ENCODE data around the gene ZDHHC18.
"Not testable (repeated sequence)": the region's sequence is repeated elsewhere in the genome, so short reads cannot be mapped to it uniquely, and the experiment has no call there.

Gene ZDHHC18

DNA sequence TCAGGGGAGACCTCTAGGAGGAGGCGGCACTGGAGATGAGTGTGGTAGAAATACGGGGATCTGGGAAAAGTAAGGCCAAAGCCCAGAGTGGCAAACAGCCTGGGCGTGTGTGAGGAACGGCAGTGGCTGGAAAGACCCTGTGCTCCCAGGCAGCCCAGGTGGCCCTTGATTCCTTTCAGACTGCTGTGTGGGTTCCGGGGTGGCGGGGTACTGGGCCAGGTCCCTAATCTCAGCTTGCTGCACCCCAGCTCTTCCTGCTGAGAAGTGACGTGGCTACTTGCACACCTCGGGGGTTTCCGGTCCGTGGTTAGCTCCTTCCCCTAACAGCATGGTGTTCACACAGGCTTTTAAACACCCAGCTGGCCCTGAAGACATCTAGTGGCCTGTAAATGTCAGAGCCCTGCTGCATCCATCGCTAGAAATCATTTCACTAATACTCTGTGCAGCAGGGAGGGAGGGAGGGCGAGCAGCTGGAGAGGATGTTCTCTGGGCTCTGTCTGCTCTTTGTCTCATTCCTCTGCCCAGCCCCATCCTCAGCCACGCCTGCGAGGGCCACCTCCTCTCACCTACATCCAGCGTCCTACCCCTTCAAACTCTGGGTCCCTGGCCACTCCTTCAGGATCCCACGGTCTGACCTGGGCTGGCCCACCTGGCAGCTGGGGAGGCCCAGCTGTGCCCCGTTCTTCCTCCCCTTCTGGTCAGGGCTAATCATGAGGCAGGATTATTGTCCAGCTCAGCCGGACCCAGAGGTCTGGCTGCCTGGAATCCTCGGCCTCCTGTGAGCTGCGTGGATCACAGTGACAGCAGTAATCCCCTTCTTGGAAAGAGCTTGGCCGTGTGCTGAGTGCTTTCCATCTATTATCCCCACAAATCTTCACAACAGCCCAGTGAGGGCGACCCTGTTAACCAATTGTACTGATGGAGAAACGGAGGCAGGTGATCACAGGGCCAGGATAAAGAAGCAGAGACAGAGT, 7.2 kb downstream of the ZDHHC18 start:
- TF ChIP-seq, protein P1, sequence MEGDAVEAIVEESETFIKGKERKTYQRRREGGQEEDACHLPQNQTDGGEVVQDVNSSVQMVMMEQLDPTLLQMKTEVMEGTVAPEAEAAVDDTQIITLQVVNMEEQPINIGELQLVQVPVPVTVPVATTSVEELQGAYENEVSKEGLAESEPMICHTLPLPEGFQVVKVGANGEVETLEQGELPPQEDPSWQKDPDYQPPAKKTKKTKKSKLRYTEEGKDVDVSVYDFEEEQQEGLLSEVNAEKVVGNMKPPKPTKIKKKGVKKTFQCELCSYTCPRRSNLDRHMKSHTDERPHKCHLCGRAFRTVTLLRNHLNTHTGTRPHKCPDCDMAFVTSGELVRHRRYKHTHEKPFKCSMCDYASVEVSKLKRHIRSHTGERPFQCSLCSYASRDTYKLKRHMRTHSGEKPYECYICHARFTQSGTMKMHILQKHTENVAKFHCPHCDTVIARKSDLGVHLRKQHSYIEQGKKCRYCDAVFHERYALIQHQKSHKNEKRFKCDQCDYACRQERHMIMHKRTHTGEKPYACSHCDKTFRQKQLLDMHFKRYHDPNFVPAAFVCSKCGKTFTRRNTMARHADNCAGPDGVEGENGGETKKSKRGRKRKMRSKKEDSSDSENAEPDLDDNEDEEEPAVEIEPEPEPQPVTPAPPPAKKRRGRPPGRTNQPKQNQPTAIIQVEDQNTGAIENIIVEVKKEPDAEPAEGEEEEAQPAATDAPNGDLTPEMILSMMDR (conservative IDR thresholded peaks at IDR 0.05; ENCODE audit: low read depth, low read length) = no peak
- no peak overlapping the region for H3K4me3 ChIP-seq (ENCODE audit: low read length)
- DNase-seq (ENCODE audit: low read depth) = peak; percentile 39

DNA sequence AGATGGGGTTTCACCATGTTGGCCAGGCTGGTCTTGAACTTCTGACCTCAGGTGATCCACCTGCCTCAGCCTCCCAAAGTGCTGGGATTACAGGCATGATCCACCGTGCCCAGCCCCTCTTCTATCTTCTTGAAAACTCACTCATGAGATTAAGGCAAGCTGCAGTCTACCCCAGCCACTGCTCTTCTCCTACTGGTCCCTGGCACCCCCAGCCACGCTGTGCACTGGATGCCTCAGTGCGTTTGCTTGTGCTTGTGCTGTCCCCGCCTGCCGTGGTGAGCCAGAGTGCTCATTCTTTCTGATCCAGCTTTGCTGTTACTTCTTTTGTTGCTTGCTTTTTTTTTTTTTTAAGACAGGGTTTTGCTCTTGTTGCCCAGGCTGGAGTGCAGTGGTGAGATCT, 11.2 kb downstream of the ZDHHC18 start:
- not testable (repeated sequence) for H3K4me3 ChIP-seq (ENCODE audit: low read length); DNase-seq (ENCODE audit: low read depth)

DNA sequence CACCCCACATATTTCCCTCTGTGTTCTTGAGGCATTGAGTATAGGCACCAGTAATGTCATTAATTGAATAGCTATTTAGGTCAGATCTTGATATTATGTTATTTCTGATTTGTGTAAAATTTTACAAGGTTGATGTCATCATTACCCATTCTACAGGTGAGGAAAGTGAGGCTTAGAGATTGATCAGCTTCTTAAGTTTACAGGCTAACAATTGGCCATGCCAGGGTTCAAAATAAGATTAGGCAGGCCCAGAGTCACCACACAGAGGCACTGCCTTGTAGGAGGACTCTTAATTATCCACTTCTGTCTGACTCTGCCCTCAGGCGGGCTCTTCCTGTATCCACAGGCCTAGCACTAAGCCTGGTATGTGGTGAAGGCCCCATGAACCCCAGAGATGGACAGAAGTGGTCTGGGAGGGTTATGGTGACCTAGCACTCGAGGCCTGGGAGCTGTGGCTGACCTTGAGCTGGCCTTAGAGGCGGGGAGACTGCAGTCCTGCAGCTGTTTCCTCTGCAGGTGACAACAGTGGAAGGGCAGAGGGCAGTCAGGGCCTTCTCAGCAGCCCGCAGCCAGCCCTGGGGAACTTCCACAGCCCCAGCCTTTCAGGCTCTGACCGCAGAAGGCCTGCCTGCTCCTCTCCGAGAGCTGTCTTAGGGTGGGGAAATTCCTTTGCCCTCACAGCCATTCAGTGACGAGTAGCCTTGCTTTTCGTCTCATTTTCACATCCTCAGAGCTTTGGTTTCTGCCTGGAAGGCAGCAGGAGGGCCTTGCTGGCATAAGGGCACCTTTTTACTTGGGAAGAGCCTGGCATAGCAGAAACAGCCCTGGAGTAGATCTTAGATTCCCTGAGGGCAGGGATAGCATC, 12.2 kb downstream of the ZDHHC18 start:
- DNase-seq (ENCODE audit: low read depth) = no peak
- no peak overlapping the region for H3K4me3 ChIP-seq (ENCODE audit: low read length)
- TF ChIP-seq, protein P1 (conservative IDR thresholded peaks at IDR 0.05; ENCODE audit: low read depth, low read length) = no peak

DNA sequence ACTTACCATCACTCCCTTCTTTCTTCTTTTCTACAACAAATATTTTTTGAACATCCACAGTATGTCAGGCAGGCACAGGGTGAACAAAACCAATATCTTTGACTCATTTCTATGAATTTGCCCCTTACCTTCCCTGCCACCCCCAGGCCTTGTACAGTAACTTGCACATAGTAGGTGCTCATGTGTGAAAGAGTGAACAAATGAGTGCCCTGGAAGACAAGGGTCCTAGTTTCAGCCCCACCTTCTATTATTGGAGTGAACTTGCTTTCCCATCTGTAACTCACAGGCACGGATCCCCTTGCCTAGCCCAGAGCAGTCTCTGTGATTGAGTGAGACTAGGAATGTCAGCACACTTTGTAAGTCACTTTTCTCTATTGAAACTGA, 12.8 kb downstream of the ZDHHC18 start:
- TF ChIP-seq, protein P1 (conservative IDR thresholded peaks at IDR 0.05; ENCODE audit: low read depth, low read length) = no peak
- no peak overlapping the region for H3K4me3 ChIP-seq (ENCODE audit: low read length)
- DNase-seq (ENCODE audit: low read depth) = no peak

DNA sequence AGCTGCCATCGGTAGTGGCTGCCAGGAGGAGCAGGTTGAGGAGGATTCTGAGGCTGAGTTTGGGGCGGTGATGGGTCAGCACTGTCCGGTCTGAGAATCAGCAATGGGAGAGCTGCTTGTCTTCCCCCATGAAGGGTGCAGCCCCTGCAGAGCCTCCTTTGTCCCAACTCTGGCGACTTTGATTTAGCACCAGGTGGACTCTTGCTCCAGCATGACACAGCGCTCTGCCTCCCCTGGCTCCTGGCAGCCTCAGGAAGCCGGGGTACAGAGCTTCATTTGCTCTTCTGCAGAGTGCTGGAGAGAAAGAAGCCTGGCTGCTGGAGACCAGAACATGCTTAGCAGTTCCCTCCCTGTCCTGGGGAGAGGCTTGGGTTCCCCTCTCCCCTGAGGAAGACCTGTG, 13.3 kb downstream of the ZDHHC18 start:
- TF ChIP-seq, protein P1 (conservative IDR thresholded peaks at IDR 0.05; ENCODE audit: low read depth, low read length) = no peak
- DNase-seq (ENCODE audit: low read depth) = no peak
- H3K4me3 ChIP-seq (ENCODE audit: low read length) = no peak overlapping the region

DNA sequence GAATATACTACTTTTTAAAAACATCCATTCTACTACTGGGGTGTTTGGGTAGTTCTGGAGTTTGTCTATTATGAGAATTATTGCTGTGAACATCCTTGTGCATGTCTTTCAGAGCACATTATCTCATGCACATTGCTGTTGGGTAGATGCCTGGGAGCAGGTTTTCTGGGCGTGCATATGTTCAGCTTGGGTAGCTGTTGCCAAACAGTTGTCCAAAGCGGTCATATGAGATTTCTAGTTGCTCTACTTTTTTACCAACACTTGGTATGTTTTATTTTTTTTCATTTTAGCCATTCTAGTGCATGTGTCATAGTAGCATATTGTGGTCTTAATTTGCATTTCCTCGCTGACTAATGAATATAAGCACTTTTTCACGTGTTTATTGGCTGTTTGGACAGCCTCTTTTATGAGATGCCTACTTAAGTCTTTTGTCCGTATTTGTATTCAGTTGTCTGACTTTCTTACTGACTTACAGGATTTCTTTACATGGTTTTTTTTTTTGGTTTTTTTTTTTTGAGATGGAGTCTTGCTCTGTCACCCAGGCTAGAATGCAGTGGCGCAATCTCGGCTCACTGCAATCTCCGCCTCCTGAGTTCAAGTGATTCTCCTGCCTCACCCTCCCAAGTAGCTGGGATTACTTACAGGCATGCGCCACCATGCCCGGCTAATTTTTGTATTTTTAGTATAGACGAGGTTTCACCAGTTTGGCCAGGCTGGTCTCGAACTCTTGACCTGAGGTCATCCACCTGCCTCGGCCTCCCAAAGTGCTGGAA, 18.1 kb downstream of the ZDHHC18 start:
- TF ChIP-seq, protein P1 (conservative IDR thresholded peaks at IDR 0.05; ENCODE audit: low read depth, low read length) = no peak
- DNase-seq (ENCODE audit: low read depth) = no peak
- H3K4me3 ChIP-seq (ENCODE audit: low read length) = no peak overlapping the region

DNA sequence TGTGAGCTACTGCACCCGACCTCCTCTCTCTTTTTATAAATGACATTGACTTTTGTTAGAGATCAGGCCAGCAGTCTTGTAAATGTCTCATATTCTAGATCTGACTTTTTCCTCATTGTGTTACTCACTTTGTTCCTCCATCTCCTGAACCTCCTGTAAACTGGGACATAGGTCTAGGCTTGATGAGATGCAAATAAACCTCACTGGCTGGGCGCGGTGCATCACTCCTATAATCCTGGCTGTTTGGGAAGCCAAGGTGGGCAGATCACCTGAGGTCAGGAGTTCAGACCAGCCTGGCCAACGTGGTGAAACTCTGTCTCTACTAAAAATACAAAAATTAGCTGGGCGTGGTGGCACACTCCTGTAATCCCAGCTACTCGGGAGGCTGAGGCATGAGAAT, 21.3 kb downstream of the ZDHHC18 start:
- not testable (repeated sequence) for DNase-seq (ENCODE audit: low read depth)

More for the DNA sequence above, 21.3 kb downstream of the ZDHHC18 start:
- not testable (repeated sequence) for H3K4me3 ChIP-seq (ENCODE audit: low read length)
